ENCODE measurements around the gene ZSCAN12. TPM values are rescaled to one million over a fixed set of nuclear protein-coding genes. Genes with fewer than 3 reads are reported as not detected.

Gene ZSCAN12
- total RNA-seq: 6.5 and 7.8 TPM in 2 replicates

GRCh38 chr6:28399350-28400121, at the start of gene ZSCAN12:
ZSCAN12 (minus strand) TSS chr6:28399747; CDS start chr6:28398405, 1,342 bp downstream.

DNA sequence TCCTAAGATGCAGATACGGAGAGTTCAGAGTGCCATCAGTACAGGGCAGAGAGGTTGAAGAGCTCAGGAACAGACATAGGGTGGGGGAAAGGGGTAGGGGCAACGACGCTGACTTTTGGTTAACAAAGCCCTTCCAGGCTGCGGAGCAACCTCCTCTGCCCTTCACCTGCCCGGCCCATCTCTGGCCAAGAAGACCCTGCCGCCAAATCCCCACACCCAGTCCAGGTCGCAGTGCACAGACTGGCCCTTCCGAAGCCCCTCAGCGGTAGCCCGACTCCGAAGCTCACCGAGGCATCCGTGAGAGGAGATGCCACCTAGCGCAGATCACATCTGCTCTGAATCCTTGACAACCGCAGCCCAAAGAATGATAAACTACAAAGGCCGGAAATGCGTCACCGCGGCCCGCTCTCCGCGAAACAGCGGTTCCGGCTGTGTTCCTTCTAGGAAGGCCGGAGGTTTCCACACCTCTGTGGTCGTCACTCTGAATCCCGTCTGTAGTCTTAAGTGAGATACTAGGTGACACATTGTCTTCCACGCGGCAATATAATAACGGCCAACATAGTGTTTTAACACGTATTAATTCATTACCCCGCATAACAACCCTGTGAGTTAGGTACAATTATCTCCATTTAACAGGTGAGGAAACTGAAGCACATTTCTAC, 43.7 kb upstream of the ZSCAN12 start, which contains the start of gene ZSCAN23:
ZSCAN23 (minus strand) TSS at position 380 of the 662 bp plus-strand sequence. CDS start 7,225 bp downstream, outside the sequence.

DNA sequence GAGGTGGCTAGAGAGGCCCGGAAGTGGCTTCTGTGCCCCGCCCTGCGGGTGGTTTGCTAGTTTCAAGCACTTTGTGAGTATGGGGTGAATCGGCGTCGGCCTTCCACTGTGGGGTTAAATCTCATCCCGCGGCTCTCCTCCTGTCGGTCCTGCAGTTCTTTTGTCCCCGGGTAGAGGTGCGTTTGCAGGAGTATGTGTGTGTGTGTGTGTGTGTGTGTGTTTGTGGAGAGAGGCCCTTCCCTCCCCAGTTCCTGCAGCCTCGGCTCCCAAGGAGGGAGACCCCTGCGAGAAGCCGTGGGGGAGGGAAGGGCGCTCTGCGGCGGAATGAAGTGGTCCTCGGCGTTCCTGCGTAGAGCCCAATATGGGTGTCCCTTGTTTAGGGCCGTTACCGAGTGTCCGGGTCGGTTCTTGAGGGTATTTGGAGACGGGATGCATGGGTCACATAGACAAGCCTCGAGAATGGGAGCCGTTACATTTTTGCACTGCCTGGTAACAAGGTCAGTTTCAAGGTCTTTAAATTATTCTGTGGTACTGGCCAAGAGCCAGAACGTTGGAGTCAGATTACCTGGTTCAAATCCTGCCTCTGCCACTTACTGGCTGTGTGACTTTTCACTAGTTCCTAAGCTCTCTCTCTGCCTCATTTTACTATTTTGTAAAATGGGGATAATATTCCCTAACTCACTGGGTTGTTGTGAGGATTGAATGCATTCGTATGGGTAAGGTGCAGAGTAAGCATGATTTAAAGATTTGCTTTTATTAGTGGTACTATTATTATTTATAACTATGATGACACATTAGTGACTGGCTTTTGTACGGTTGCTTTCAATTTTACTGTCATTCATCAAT, 49.4 kb downstream of the ZSCAN12 start, which contains the start of gene ZKSCAN3:
ZKSCAN3 (plus strand) TSS at position 56 of the 846 bp plus-strand sequence. CDS start 9,640 bp downstream, outside the sequence.

GRCh38 chr6:28335564-28336283, 63.8 kb downstream of the ZSCAN12 start, which contains the start of gene ZSCAN31:
ZSCAN31 (minus strand) TSS chr6:28336148; CDS start chr6:28329683, 6,465 bp downstream.

Other genes with a start within 250 kb of the ZSCAN12 start
- 9.9 and 16.6 TPM in 2 replicates for gene ZSCAN9, start 174.5 kb downstream of the ZSCAN12 start, total RNA-seq
- 3.8 and 5.8 TPM in 2 replicates for gene ZKSCAN4, start 147.5 kb downstream of the ZSCAN12 start, total RNA-seq
- gene NKAPL, start 140.4 kb downstream of the ZSCAN12 start, total RNA-seq: 1.9 and 3.1 TPM in 2 replicates
- 6.2 and 10.8 TPM in 2 replicates for gene ZSCAN26, start 132.6 kb downstream of the ZSCAN12 start, total RNA-seq
- 2.1 and 3.7 TPM in 2 replicates for gene PGBD1, start 118.2 kb downstream of the ZSCAN12 start, total RNA-seq
- 24.9 and 64.0 TPM in 2 replicates for gene ZSCAN31, start 63.6 kb downstream of the ZSCAN12 start, total RNA-seq
- 3.1 and 6.5 TPM in 2 replicates for gene ZKSCAN3, start 49.8 kb downstream of the ZSCAN12 start, total RNA-seq
- gene ZSCAN23, start 43.7 kb upstream of the ZSCAN12 start, total RNA-seq: 1.7 and 7.2 TPM in 2 replicates
- not detected in 2 replicates for gene GPX6, start 116.0 kb upstream of the ZSCAN12 start, total RNA-seq
- not detected in 2 replicates for gene GPX5, start 126.1 kb upstream of the ZSCAN12 start, total RNA-seq